D341Med (cell line): ENCODE measurements around the gene MPDU1.
A peak's percentile ranks its signal among the peaks of the same experiment; 100 is the strongest.
"Not testable (repeated sequence)": the region's sequence is repeated elsewhere in the genome, so short reads cannot be mapped to it uniquely, and the experiment has no call there.

ENCODE experiments used
- DNase-seq: peaks from one replicate; pipeline ENCODE4 v3.0.0; 2012; ENCODE audit warnings: low spot score

The MPDU1 gene

GRCh38 chr17:7580604-7581575, 2.8 kb upstream of the MPDU1 start:
- DNase-seq, result no peak

- no peak for DNase-seq
Measured at GRCh38 chr17:7582396-7583252, 1.0 kb upstream of the MPDU1 start.

DNA sequence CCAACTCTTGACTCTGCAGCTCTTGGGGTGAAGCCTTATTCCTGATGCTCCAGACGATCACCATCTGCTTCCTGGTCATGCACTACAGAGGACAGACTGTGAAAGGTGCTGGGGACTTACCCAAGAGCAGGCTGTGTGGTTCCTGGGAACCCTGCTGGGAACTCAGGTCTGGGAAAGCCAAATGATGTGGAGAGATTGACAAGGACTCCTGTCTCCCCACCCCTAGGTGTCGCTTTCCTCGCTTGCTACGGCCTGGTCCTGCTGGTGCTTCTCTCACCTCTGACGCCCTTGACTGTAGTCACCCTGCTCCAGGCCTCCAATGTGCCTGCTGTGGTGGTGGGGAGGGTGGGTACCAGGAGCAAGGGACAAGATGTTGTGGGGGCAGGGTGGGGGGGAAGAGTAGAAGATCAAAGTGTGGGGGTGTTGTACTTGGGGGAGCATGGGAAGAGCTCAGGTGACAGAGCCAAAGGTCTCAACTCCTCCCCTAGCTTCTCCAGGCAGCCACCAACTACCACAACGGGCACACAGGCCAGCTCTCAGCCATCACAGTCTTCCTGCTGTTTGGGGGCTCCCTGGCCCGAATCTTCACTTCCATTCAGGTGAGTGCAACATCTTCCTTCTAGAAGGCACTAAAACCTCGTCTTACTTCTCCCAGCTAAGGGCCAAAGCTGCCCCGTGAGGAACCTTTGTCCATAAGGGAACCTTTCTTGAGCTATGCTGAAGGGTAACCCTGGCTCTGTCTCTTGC, 3.2 kb downstream of the MPDU1 start:
- no peak for DNase-seq

DNA sequence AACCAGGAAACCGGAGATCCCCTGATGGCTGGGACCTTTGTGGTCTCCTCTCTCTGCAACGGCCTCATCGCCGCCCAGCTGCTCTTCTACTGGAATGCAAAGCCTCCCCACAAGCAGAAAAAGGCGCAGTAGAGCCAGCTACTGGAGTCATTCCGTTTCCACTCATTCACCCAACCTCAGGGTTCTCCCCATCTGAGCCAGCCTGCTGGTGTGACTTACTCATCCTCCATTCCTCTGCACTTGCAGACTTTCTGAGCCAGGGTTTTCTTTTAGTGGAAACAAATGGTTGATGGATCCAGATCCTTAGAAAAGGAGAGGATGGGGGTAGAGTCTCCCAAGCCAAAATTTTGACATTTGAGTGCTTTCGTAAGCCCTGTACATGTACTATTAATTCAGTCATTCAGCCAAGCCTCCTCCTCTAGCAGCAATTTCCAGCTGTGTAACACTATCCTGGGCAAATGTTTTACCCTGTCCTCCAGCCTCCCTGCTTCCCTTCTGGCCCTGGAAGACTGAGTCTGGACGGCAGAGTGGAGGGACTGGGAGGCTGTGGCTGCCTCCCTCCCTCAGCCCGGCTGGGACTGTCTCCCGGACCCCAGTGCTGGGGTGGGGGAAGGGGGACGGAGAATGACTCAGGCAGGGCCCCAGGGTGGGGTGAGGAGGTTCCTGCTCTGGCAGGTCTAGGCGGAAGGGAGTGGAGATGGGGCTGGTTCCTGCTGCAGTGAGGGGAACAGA, 3.9 kb downstream of the MPDU1 start:
- DNase-seq, result no peak

GRCh38 chr17:7588553-7589203, 5.0 kb downstream of the MPDU1 start:
- DNase-seq, result no peak

DNA sequence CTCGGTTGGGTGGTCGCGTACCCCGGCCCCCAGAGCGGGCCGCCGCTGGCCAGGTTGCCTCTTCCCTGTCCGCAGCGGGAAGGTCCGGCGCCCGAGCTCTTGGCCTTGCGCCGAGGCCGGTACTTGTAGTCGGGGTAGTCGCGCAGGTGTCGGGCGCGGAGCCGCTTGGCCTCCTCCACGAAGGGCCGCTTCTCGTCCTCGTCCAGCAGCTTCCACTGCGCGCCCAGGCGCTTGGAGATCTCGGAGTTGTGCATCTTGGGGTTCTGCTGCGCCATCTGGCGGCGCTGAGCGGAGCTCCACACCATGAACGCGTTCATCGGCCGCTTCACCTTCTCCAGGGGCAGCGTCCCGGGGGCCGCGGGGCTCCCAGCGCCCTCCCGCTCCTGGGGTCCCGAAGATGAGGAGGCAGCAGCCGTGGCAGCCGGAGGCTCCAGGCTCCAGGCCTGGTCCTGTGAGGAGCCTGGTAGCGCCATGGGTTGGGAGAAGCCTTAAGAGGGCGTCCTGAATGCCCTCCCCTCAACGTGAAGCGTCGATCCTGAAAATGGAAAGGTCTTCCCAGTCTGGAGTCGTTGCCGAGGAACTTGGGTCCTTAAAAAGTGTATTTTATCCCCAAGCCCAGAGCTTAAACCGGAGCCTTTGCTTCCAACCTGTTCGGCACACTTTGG, 5.7 kb downstream of the MPDU1 start:
- DNase-seq, result peak; percentile 66

DNA sequence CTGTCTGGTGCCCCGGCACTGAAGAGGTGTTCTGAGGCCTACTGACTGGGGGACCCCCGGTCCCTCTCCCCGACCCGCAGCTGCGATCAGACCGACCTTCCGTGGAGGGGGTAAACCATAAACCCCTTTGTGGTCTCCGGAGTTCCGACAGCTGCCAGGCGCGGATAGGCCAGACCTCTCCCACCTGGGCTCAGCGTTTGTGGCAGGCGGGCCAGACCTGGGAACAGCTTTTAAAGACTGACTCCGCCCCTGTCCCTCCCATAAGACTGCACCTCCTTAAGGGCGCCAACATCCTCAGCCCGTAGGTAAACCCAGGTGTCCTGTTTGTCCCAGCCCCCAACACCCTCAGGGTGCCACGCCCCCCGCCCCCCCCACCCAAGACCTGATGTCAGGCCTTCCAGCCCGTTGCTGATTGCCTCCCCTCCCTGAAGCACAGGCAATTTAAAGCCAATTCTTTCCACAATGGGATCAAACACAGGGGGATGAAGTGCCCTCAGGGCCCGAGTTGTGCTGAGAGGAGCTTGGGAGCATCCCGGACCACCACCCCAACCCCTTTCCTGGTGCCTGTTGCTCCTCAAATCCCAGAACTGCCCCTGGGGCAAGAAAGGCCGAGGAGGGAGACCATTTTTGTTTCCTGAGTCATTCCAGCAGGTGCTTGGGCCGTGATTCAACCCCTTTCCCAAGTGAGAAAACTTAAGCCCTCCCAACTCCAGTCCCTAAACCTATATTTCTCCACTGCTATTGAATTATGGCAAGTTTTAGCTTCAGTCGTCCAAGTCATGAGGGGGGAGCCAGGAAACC, 6.4 kb downstream of the MPDU1 start, which contains the start of gene SOX15:
SOX15 (minus strand) TSS at position 204 of the 801 bp plus-strand sequence. CDS start 418 bp downstream, outside the sequence.
- DNase-seq, result no peak

DNA sequence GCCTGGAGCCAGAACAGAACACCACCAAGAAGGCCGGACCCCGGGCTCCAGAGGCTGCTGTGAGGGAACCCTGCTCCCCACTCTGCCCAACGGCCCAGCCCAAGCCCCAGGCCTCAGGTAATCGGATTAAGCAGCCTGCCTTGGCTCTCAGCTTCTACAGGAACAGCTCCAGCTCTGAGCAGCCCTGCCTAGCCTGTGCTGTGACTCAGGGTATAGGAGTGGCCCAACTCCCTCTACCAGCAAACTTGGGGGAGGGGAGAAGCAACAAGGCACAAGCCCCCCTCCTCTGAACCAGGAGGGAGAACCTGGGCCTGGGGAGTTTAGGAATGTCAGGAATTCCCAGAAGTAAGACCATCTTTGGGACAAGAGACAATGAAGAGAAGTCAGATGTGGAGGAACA, 7.1 kb downstream of the MPDU1 start:
- peak; percentile 75 for DNase-seq

GRCh38 chr17:7591596-7591995, 7.9 kb downstream of the MPDU1 start:
- no peak for DNase-seq

- no peak for DNase-seq
Measured at GRCh38 chr17:7592422-7593021, 8.9 kb downstream of the MPDU1 start.

DNA sequence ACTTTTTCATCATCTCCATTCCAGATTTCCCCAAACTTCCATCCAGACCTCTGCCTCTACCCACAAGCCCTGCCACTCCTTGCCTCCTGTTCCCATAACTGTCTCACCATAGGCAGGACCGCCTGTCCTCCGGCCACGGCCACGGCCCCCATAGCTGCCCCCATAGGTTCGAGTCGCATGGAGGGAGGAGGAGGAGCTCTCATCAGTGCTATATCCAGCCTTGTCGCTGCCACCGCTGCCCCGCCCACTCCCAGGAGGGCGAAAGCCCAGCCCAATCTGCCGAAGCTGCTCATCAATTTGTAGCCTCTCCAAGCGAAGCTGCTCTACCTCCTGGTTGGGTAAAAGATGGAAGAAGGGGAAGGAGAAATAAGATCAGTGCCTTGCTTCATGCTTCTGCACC, 9.6 kb downstream of the MPDU1 start:
- DNase-seq, result no peak

GRCh38 chr17:7597561-7597960, 13.9 kb downstream of the MPDU1 start:
- DNase-seq, result not testable (repeated sequence)

GRCh38 chr17:7606280-7606679, 22.6 kb downstream of the MPDU1 start:
- DNase-seq, result no peak

DNA sequence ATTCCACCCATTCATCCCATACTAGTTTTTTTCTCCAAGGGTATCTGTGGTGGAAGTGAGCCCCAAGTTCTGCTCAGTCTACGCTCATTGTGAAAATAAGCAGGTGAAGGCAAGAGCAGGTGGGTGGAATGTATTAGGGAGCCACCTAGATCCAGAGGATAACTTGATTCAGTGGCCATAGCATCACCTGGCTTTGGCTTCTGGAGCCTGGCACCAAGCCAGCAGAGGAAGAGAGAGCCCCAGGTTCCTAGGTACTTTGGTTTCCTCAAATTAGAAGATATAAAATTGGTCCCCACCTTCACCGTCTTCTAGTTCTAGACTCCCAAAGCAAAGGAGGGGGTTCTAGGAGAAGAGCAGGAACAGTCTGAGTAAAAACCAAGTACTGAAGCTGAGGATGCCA, 27.0 kb downstream of the MPDU1 start:
- no peak for DNase-seq

GRCh38 chr17:7611635-7612293, 28.1 kb downstream of the MPDU1 start:
- no peak for DNase-seq

GRCh38 chr17:7612294-7612640, 28.6 kb downstream of the MPDU1 start:
- no peak for DNase-seq

DNA sequence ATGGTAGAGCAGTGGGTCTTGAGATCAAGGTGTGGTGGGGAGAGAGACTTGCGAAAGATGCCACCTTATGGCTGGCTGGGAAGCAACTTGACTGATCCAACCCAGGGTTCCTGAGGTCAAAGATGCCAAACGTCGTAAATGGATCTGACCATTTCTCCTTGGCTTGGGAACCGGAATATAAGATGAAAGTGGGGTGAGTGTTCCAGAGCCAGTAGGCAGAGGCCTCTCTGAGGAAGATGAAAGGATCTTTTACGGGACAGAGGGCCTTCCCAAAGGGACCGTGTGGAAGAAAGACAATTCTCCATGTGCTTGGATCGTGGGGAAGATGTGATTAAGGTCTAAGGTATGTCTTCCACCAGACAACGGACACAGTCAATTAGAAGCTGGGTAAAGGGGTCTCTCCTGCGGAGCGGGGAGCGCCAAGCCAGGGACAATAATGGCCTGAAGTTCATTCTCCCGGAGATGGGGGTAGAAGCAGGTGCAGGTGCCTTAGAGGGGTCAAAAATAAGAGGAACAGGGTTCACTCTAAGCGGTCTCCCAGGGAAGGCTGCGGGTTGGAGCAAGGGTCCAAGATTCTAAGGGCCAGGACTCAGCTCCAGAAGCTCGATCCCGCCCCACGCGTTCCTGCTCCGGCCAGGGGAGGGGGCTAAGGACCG, 30.2 kb downstream of the MPDU1 start:
- DNase-seq, result no peak
